ENCODE results near the gene DSCAML1.

GRCh38 chr11:117476531-117477142, 320.4 kb downstream of the DSCAML1 start:
- TF ChIP-seq CTCF (IDR thresholded peaks at IDR 0.05), result no peak
- TF ChIP-seq POLR2A (IDR thresholded peaks at IDR 0.05), result no peak
